ENCODE data around the gene KRT7.

Gene KRT7

DNA sequence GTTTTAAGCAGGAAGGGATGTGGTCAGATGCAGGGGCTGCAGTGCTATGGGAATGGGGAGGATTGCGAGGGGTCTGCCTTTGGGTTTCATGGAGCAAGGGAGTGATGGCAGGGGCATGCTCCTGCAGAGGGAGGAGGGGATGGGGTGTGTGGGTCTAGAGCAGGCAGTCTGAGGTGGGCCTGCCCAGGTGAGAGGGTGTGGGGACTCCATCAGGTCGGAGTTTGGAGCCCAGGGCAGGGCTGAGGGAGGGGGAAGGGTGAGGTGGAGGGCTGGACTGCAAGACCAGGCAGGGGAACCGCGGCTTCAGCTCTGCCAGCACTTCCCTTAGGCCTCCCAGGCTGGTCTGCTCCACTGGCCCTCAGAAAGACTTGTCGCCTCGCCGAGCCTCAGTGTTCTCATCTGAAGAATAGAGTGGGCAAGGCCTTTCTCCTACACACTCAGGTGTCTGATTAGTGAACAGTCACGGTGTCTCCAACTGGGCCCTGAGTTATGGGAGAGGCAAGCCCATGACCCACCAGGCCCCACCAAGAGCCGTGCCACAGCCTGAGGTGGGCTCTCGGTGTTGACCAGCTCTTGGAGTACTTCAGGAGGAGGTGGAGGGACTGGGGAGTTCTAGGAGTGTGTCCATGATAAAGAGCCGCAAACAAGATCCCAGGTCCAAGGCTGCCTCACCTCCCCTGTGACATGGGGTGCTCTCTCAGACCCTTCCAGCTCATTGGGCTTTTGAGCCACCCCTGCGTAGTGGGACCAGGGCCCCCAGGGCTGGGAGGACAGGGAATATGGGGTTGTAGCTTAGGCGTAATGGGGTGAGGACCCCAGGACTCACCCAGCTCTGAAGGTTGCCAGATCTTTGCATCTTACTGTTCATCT is 21.1 kb upstream of the KRT7 start:
- no peaks in the 10 kb centered on the region for H3K4me1 ChIP-seq (ENCODE audit: control insufficient read depth, low read length)
- H4K20me1 ChIP-seq (ENCODE audit: control insufficient read depth, insufficient read depth, low read depth, low read length) = peaks cover 3% of the 10 kb centered on the region; the same call in 1 of the 2 replicates
- H3K4me2 ChIP-seq (ENCODE audit: low read length) = no peak overlapping the region
- H3K9me2 ChIP-seq (replicated peaks; ENCODE audit: control insufficient read depth, low read length) = no peaks in the 10 kb centered on the region
- H3K9me3 ChIP-seq (ENCODE audit: control insufficient read depth, insufficient read depth, low read length) = no peaks in the 10 kb centered on the region
- no peak overlapping the region for H3K27ac ChIP-seq (ENCODE audit: low read depth, low read length)
- H3F3A ChIP-seq (ENCODE audit: control insufficient read depth, insufficient read depth) = no peaks in the 10 kb centered on the region
- no peaks in the 10 kb centered on the region for H3K36me3 ChIP-seq (ENCODE audit: control insufficient read depth, low read length)
- no peaks in the 10 kb centered on the region for H3K79me2 ChIP-seq (ENCODE audit: control insufficient read depth, low read length)
- no peak for TF ChIP-seq EZH2phosphoT487 (IDR thresholded peaks at IDR 0.05; ENCODE audit: borderline replicate concordance, low read length)
- TF ChIP-seq, protein P1, sequence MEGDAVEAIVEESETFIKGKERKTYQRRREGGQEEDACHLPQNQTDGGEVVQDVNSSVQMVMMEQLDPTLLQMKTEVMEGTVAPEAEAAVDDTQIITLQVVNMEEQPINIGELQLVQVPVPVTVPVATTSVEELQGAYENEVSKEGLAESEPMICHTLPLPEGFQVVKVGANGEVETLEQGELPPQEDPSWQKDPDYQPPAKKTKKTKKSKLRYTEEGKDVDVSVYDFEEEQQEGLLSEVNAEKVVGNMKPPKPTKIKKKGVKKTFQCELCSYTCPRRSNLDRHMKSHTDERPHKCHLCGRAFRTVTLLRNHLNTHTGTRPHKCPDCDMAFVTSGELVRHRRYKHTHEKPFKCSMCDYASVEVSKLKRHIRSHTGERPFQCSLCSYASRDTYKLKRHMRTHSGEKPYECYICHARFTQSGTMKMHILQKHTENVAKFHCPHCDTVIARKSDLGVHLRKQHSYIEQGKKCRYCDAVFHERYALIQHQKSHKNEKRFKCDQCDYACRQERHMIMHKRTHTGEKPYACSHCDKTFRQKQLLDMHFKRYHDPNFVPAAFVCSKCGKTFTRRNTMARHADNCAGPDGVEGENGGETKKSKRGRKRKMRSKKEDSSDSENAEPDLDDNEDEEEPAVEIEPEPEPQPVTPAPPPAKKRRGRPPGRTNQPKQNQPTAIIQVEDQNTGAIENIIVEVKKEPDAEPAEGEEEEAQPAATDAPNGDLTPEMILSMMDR (IDR thresholded peaks at IDR 0.05; ENCODE audit: low read depth, low read length, poor library complexity, severe bottlenecking) = no peak
- H3K4me3 ChIP-seq (ENCODE audit: low read length) = no peak overlapping the region
- 0 out of 2 replicates have a peak, but pooled peaks cover 2% of the 10 kb centered on the region for H3K27me3 ChIP-seq (ENCODE audit: control insufficient read depth, low read length)

DNA sequence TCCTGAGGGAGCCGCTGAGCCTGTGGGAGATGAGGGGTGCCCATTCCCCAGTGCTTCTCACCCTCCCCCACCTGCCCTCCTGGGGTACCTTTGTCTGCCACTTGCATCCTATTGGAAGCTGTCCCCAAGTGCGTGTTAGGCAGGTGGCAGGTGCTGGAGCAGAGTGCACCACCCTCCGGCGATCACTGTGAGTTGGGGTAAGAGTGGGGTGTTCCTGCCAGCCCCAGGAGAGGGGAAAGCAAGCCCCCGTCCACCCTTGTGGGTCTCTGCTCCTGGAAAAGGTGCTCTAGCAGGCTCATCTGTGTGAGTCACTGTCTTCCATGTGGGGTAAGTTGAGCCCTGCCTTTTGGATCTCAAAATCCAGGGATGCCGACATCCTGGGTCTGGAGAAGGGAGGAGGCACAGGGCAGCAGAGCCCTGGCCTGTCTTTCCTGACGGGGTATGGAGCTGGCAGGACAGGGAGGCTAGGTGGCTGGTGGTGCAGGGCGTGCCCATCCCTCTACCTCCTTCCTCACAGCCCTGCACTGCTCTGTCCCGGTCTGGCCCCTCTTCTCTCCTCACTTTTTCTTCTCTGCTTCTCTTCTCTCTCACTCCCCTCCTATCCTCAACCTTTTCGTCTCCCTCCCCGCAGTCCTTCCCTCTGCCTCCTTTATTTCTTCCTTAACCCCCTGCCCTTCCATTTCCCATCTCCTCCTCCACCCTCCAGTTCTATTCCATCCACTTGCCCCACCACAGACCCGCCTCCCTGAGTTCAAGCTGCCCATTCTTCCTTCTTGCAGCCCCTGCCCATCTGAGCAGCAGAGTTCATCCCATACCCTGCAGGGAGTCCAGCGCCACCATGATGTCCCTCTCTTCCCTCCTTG is 20.1 kb upstream of the KRT7 start:
- Histone ChIP-seq H3K27me3 (ENCODE audit: control insufficient read depth, low read length) (0 out of 2 replicates have a peak, but pooled peaks cover 2% of the 10 kb centered on the region), H4K20me1 (ENCODE audit: control insufficient read depth, insufficient read depth, low read depth, low read length) (peaks cover 3% of the 10 kb centered on the region; the same call in 1 of the 2 replicates), H3K9me2 (replicated peaks; ENCODE audit: control insufficient read depth, low read length) (no peaks in the 10 kb centered on the region), H3K4me3 (ENCODE audit: low read length) (no peak overlapping the region), H3K4me2 (ENCODE audit: low read length) (no peak overlapping the region), H3K9me3 (ENCODE audit: control insufficient read depth, insufficient read depth, low read length) (no peaks in the 10 kb centered on the region), H3K36me3 (ENCODE audit: control insufficient read depth, low read length) (no peaks in the 10 kb centered on the region), H3K27ac (ENCODE audit: low read depth, low read length) (no peak overlapping the region), H3F3A (ENCODE audit: control insufficient read depth, insufficient read depth) (no peaks in the 10 kb centered on the region), H3K4me1 (ENCODE audit: control insufficient read depth, low read length) (no peaks in the 10 kb centered on the region), H3K79me2 (ENCODE audit: control insufficient read depth, low read length) (no peaks in the 10 kb centered on the region)
- TF ChIP-seq, protein P1 (IDR thresholded peaks at IDR 0.05; ENCODE audit: low read depth, low read length, poor library complexity, severe bottlenecking) = no peak
- no peak for TF ChIP-seq EZH2phosphoT487 (IDR thresholded peaks at IDR 0.05; ENCODE audit: borderline replicate concordance, low read length)

DNA sequence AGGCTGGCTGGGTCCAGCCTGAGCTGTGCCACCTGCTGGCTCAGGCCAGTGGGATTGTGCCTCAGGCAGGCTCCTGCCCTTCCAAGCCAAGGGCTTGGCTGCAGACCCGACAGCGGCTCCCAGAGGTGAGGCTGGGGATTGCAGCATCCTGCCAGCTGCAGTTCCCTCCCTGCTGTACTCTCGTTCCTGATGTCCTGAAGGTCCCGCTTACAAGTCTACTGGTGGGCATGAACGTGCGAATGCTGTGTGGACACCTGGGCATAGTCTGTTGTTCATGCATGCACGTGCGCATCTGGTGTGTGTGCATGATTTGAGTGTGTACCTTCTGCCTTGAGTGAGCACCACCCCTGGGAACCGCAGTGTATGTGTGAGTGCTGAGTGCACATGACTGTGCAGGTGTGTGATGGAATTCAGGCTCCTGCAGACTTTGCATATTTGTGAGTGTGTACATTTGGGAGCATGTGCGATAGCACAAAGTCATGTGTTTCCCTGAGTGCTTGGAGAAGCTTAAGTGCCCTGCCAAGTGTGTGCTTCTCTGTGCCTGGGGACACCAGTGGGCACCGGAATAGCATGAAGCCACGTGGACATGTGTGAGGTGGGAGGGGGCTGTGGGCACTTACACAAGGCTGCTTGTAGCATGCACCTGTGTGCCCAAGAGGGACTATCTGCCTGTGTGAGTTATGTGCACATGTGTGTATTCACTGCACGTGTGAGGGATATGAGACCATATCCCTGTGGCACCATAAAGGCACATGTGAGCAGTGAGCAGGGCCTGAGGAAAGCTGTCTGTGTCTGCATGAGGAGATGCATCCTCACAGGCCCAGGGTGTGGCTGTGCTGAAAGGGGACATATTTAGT is 19.3 kb upstream of the KRT7 start:
- TF ChIP-seq, protein P1 (IDR thresholded peaks at IDR 0.05; ENCODE audit: low read depth, low read length, poor library complexity, severe bottlenecking) = peak; percentile 91
- no peak for TF ChIP-seq EZH2phosphoT487 (IDR thresholded peaks at IDR 0.05; ENCODE audit: borderline replicate concordance, low read length)
- H3K9me2 ChIP-seq (replicated peaks; ENCODE audit: control insufficient read depth, low read length) = no peaks in the 10 kb centered on the region
- no peaks in the 10 kb centered on the region for H3K9me3 ChIP-seq (ENCODE audit: control insufficient read depth, insufficient read depth, low read length)
- no peaks in the 10 kb centered on the region for H3F3A ChIP-seq (ENCODE audit: control insufficient read depth, insufficient read depth)
- no peaks in the 10 kb centered on the region for H3K36me3 ChIP-seq (ENCODE audit: control insufficient read depth, low read length)
- no peak overlapping the region for H3K27ac ChIP-seq (ENCODE audit: low read depth, low read length)
- no peak overlapping the region for H3K4me3 ChIP-seq (ENCODE audit: low read length)
- H3K4me2 ChIP-seq (ENCODE audit: low read length) = no peak overlapping the region
- no peaks in the 10 kb centered on the region for H3K79me2 ChIP-seq (ENCODE audit: control insufficient read depth, low read length)
- no peaks in the 10 kb centered on the region for H3K27me3 ChIP-seq (ENCODE audit: control insufficient read depth, low read length)
- peaks cover 3% of the 10 kb centered on the region; the same call in 1 of the 2 replicates for H4K20me1 ChIP-seq (ENCODE audit: control insufficient read depth, insufficient read depth, low read depth, low read length)
- no peaks in the 10 kb centered on the region for H3K4me1 ChIP-seq (ENCODE audit: control insufficient read depth, low read length)
